Ovary (tissue), 3 donors: ENCODE results near the gene SEMA6B.

Experiments
- CTCF ChIP-seq, 3 donors: fragments of 450-650 bp in 2 of 3; fragments of 200-600 bp in 1 of 3; IDR thresholded peaks; one replicate each; pipeline versions ENCODE4 v1.5.1 to v1.8.0; 2016 to 2022; ENCODE audit warnings: antibody characterized with exemption in 3 of 3, mild to moderate bottlenecking in 1 of 3
- POLR2A ChIP-seq: fragments of 450-650 bp; IDR thresholded peaks from one replicate; pipeline ENCODE4 v1.6.1; 2017; ENCODE audit warnings: antibody characterized with exemption, mild to moderate bottlenecking, moderate library complexity
- donor health status: DM: no; HTN: no; CAD: no.

- no peak for TF ChIP-seq CTCF (IDR thresholded peaks at IDR 0.05)
- no peak for TF ChIP-seq POLR2A
Observed at GRCh38 chr19:4512070-4512469, 47.4 kb downstream of the SEMA6B start.
